ENCODE results near the gene RHEB. TPM values are rescaled to one million over a fixed set of nuclear protein-coding genes. Genes with fewer than 3 reads are reported as not detected.
A peak's percentile ranks its signal among the peaks of the same experiment; 100 is the strongest.

The RHEB gene
- total RNA-seq, 1 donor from 2014 or later, result 71.7 TPM

- H3K27ac Mint-ChIP-seq, result peak overlapping the region; percentile 63
- DNase-seq (ENCODE audit: low spot score, unreplicated experiment), result no peak
- no peaks in the 10 kb centered on the region for H3K27me3 Mint-ChIP-seq
- H3K4me1 Mint-ChIP-seq (ENCODE audit: low read depth), result peaks cover 24% of the 10 kb centered on the region
- H3K4me3 Mint-ChIP-seq (ENCODE audit: low read depth), result no peak overlapping the region
- peaks cover 1% of the 10 kb centered on the region for H3K36me3 Mint-ChIP-seq (ENCODE audit: insufficient read depth)
- H3K9me3 Mint-ChIP-seq (ENCODE audit: low read depth), result no peaks in the 10 kb centered on the region
- TF ChIP-seq CTCF (IDR thresholded peaks at IDR 0.05; ENCODE audit: unreplicated experiment), result no peak
Measured at GRCh38 chr7:151507806-151508205, 11.9 kb downstream of the RHEB start.

- Mint-ChIP-seq H3K9me3 (ENCODE audit: low read depth) (no peaks in the 10 kb centered on the region), H3K36me3 (ENCODE audit: insufficient read depth) (peaks cover 1% of the 10 kb centered on the region), H3K4me3 (ENCODE audit: low read depth) (no peak overlapping the region), H3K4me1 (ENCODE audit: low read depth) (peaks cover 29% of the 10 kb centered on the region), H3K27ac (no peak overlapping the region), H3K27me3 (no peaks in the 10 kb centered on the region)
- no peak for DNase-seq (ENCODE audit: low spot score, unreplicated experiment)
- TF ChIP-seq CTCF (IDR thresholded peaks at IDR 0.05; ENCODE audit: unreplicated experiment), result no peak
Measured at GRCh38 chr7:151506901-151507382, 12.8 kb downstream of the RHEB start.

GRCh38 chr7:151505836-151506468 lies 13.7 kb downstream of the RHEB start:
- TF ChIP-seq CTCF (IDR thresholded peaks at IDR 0.05; ENCODE audit: unreplicated experiment), result no peak
- H3K27me3 Mint-ChIP-seq, result no peaks in the 10 kb centered on the region
- H3K4me3 Mint-ChIP-seq (ENCODE audit: low read depth), result no peak overlapping the region
- no peaks in the 10 kb centered on the region for H3K9me3 Mint-ChIP-seq (ENCODE audit: low read depth)
- no peak for DNase-seq (ENCODE audit: low spot score, unreplicated experiment)
- H3K27ac Mint-ChIP-seq, result no peak overlapping the region
- peaks cover 5% of the 10 kb centered on the region for H3K36me3 Mint-ChIP-seq (ENCODE audit: insufficient read depth)
- peaks cover 29% of the 10 kb centered on the region for H3K4me1 Mint-ChIP-seq (ENCODE audit: low read depth)

GRCh38 chr7:151505433-151505832 lies 14.3 kb downstream of the RHEB start:
- H3K36me3 Mint-ChIP-seq (ENCODE audit: insufficient read depth), result peaks cover 5% of the 10 kb centered on the region
- H3K4me3 Mint-ChIP-seq (ENCODE audit: low read depth), result no peak overlapping the region
- H3K9me3 Mint-ChIP-seq (ENCODE audit: low read depth), result no peaks in the 10 kb centered on the region
- H3K27ac Mint-ChIP-seq, result no peak overlapping the region
- no peak for TF ChIP-seq CTCF (IDR thresholded peaks at IDR 0.05; ENCODE audit: unreplicated experiment)
- no peaks in the 10 kb centered on the region for H3K27me3 Mint-ChIP-seq
- DNase-seq (ENCODE audit: low spot score, unreplicated experiment), result no peak
- H3K4me1 Mint-ChIP-seq (ENCODE audit: low read depth), result peaks cover 29% of the 10 kb centered on the region

GRCh38 chr7:151504715-151505326 lies 14.9 kb downstream of the RHEB start:
- Mint-ChIP-seq H3K4me1 (ENCODE audit: low read depth) (peaks cover 24% of the 10 kb centered on the region), H3K9me3 (ENCODE audit: low read depth) (no peaks in the 10 kb centered on the region), H3K36me3 (ENCODE audit: insufficient read depth) (peaks cover 5% of the 10 kb centered on the region), H3K27me3 (no peaks in the 10 kb centered on the region), H3K27ac (no peak overlapping the region), H3K4me3 (ENCODE audit: low read depth) (no peak overlapping the region)
- TF ChIP-seq CTCF (IDR thresholded peaks at IDR 0.05; ENCODE audit: unreplicated experiment), result no peak
- no peak for DNase-seq (ENCODE audit: low spot score, unreplicated experiment)
